GM18909 (cell line): ENCODE results near the gene PPM1B.
"Not testable (repeated sequence)": the region's sequence is repeated elsewhere in the genome, so short reads cannot be mapped to it uniquely, and the experiment has no call there.

Experiments
- ATAC-seq: cut with Tn5 transposase; IDR thresholded peaks from one replicate; pipeline ENCODE4 v1.9.1; 2021; ENCODE audit warnings: mild to moderate bottlenecking; ENCODE audit not compliant: unreplicated experiment, poor library complexity

PPM1B gene

GRCh38 chr2:44155666-44156446, 12.8 kb upstream of the PPM1B start:
- no peak for ATAC-seq

DNA sequence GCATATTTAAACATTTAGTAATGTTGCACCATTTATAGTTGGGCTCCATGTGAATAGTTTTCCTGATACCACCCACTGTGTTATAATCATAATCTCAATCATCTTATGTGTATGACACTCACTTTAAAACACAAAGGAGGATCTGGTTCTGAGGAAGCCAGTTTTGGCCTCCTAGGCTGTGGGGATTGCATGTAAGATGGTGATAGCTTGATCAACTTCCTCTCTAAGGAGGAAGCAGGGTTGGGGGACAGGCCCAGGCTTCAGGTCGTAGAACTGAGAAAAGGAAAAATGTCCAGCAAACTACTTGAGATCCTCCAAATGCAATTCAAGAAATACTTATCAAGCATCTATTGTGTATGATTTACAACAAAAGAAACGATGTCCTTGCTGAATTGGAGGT, 4.9 kb upstream of the PPM1B start:
- no peak for ATAC-seq

DNA sequence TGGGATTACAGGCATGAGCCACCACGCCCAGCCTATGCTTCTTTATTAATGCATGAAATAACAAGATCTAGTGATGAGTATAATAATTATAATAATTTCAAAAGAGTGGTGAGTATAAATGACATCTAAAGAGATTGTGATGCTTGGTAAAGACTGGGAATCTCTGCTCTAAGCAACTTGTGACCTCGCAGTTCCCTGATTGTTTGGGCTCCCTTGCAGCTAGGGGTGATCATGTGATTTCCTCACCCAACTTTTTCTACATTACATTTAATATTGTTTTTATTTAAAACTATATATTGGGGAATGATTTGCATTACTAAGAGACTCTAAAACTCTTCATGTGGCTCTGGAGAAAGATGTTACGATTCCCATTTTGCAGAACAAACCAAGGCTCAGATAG, 4.1 kb upstream of the PPM1B start:
- no peak for ATAC-seq

DNA sequence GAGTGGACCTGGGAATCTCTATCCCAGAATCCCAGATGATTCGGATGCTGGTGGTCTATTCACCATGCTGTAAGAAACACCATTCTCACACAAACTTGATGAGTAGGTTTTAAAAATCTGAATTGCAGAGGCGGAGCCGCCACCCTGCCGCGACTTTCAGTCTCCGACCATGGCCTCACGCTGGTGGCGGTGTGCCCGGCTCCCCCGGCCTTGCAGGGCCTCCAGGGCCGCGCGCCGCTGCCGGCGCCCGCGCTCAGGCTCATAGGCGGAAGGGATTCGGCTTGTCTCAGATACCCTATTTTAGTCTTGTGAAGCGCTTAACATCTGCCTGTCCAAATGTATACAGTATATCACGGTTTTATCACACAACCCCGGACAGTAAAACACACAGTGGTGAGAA, 2.6 kb upstream of the PPM1B start:
- no peak for ATAC-seq

- no peak for ATAC-seq
Observed at GRCh38 chr2:44167311-44167907, 1.3 kb upstream of the PPM1B start.

GRCh38 chr2:44167908-44168680, 581 bp upstream of the PPM1B start:
- peak; percentile 87 for ATAC-seq

- ATAC-seq, result peak; percentile 20
Observed at GRCh38 chr2:44169155-44169898, 652 bp downstream of the PPM1B start.

- no peak for ATAC-seq
Observed at GRCh38 chr2:44170311-44170717, 1.6 kb downstream of the PPM1B start.

GRCh38 chr2:44171018-44171417, 2.3 kb downstream of the PPM1B start:
- no peak for ATAC-seq

DNA sequence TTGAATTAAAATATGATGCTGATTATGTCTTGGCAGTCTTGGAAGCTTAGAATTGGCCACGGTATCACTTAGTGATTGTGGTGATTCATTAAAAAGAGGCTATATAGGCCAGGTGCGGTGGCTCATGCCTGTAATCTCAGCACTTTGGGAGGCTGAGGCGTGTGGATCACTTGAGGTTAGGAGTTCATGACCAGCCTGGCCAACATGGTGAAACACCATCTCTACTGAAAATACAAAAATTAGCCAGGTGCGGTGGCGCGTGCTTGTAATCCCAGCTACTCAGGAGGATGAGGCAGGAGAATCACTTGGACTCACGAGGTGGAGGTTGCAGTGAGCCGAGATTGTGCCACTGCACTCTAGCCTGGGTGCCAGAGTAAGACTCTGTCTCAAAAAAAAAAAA, 2.8 kb downstream of the PPM1B start:
- not testable (repeated sequence) for ATAC-seq

DNA sequence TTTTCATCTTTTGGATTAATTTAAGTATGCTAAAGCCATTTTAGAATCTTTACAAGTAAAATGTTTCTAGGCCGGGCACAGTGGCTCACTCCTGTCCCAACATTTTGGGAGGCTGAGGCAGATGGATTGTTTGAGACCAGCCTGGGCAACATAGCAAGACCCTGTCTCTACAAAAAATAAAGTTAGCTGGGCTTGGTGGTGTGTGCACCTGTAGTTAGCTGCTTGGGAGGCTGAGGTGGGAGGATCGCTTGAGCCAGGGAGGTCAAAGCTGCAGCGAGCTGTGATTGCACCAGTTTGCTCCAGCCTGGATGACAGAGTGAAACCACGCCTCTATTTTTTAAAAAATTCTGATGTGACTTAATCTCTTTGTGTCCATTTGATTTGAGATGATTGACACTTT, 3.9 kb downstream of the PPM1B start:
- no peak for ATAC-seq

GRCh38 chr2:44178950-44179349, 10.3 kb downstream of the PPM1B start:
- ATAC-seq, result no peak

DNA sequence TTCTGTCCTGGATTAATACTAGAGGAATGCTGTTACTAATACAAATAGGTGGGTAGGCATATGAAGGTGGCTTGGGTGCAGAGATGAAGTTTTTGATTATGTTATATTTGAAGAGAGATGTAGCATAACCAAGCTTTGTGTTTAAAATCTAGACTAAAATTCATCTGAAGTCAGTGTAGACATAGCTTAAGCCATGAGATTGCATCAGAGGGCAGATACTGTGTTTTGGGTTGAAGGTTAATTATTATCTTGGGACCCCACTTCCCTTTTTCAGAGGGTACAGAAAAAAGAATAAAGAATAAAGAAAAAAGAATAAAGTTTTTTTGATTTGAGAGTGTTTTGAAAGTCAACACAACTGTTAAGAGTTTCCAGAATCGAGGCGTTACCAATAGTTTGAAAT, 13.0 kb downstream of the PPM1B start:
- no peak for ATAC-seq

GRCh38 chr2:44184106-44184505, 15.4 kb downstream of the PPM1B start:
- no peak for ATAC-seq

DNA sequence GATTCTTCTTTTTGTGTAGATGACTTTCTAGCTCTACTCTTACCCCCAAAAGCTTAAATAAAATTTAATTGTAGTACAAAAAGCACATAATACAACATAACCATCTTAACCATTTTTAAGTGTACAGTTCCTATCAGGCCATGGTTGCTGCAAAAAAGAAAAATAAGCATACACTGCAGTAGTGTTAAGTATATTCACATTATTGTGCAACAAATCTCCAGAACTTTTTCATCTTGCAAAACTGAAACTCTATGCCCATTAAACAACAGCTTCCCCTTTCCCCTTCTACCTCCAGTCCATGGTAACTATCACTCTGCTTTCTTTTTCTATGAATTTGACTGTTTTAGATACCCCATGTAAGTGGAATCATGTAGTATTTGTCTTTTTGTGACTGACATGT, 18.1 kb downstream of the PPM1B start:
- no peak for ATAC-seq

DNA sequence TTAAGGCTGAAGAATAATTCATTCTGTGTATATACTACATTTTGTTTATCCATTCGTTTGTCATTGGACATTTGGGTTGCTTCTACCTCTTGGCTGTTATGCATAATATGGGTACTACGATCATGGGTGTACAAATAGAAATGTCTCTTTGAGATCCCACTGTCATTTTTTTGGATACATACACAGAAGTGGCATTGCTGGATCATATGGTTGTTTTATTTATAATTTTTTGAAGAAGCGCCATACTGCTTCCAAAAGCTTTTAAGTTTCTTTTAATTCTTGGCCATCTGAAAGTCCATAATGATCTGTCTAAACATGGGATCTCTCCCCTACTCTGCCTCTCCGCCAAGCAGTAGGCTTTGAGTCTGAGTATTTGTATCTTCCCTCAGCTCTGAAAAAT, 18.6 kb downstream of the PPM1B start:
- ATAC-seq, result no peak

DNA sequence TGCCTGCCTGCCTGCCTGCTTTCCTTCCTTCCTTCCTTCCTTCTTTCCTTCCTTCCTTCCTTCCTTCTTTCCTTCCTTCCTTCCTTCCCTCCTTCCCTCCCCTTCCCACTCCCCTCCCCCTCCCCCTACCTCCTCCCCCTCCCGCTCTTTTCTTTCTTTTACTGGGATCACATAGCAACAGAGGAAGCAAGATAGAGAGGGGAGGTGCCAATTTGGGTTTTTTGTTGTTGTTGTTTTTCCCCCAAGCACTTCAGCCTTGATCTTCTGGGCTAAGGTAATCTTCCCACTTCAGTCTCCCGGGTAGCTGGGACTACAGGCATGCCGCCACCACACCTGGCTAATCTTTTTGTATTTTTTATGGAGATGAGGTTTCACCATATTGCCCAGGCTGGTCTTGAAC, 20.0 kb downstream of the PPM1B start:
- no peak for ATAC-seq

GRCh38 chr2:44189104-44189503, 20.4 kb downstream of the PPM1B start:
- no peak for ATAC-seq

GRCh38 chr2:44190526-44190925, 21.9 kb downstream of the PPM1B start:
- ATAC-seq, result no peak

DNA sequence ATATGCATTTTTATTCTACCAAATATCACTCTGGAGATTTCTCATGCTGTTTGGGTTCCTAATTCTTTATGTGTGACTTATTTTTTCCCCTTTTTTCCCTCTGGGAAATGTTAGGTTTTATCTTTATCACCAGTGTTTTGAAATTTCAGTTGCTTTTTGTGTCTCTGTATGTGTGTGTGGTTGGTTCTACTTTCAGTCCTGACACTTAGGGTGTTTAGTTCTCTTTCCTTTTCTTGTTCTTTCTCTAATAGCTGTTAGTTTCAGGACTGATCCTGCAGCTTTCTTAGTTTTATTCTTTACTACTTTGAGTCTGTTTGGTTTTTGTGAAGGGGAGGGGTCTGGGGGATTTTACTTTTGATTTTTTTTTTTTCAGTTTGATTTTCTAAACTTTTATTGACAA, 23.1 kb downstream of the PPM1B start:
- ATAC-seq, result peak; percentile 79

- no peak for ATAC-seq
Observed at GRCh38 chr2:44192646-44193045, 24.0 kb downstream of the PPM1B start.
